IMR-90 (cell line): Measurements from ENCODE around the gene TFAP2E. TPM values are rescaled to one million over a fixed set of nuclear protein-coding genes. Genes with fewer than 3 reads are reported as not detected.

Experiments used
- ATAC-seq: fragments of 200-7000 bp; cut with Tn5 transposase; 2 replicates; pipeline ENCODE4 v1.9.1; 2020; ENCODE audit warnings: low read depth, mild to moderate bottlenecking, moderate library complexity
- BruUV-seq: library from RNA; stranded (reverse); fragments of 400-500 nt; replicated peaks from 2 replicates; lab custom pipeline; 2021; lab: Mats Ljungman, UMichigan
- CTCF ChIA-PET: fragments of 300-600 bp; formaldehyde crosslinking; extraction: SDS; loops from one replicate; lab custom pipeline; 2021; ENCODE audit warnings: antibody characterized with exemption; lab: Yijun Ruan, JAX
- POLR2A ChIA-PET: fragments of 300-600 bp; sonication (Branson Sonifier 250); formaldehyde crosslinking; loops from one replicate; lab custom pipeline; 2022; ENCODE audit warnings: antibody characterized with exemption; ENCODE audit not compliant: unreplicated experiment; lab: Charles Lee
- DNase-seq: peaks from one replicate; pipeline ENCODE4 v3.0.0; 2013
- H2AFZ ChIP-seq: replicated peaks from 2 replicates; pipeline ENCODE3; 2013; ENCODE audit warnings: low read length, mild to moderate bottlenecking; ENCODE audit not compliant: poor library complexity
- H2AK5ac ChIP-seq: 2 replicates; pipeline ENCODE4 v1.6.1; 2013; ENCODE audit warnings: low read depth, low read length, inconsistent platforms
- H2AK9ac ChIP-seq: replicated peaks from 2 replicates; pipeline ENCODE3; 2013; ENCODE audit warnings: mild to moderate bottlenecking, low read depth, low read length, moderate library complexity; ENCODE audit not compliant: poor library complexity
- H2BK120ac ChIP-seq: 2 replicates; pipeline ENCODE4 v1.6.1; 2013; ENCODE audit warnings: low read depth, low read length, inconsistent platforms
- H2BK15ac ChIP-seq: 3 replicates; pipeline ENCODE4 v1.6.1; 2013; ENCODE audit warnings: low read depth, low read length, inconsistent platforms
- H2BK20ac ChIP-seq: 2 replicates; pipeline ENCODE4 v1.6.1; 2013; ENCODE audit warnings: low read depth, mild to moderate bottlenecking, inconsistent platforms, low read length, moderate library complexity
- H2BK5ac ChIP-seq: 2 replicates; pipeline ENCODE4 v1.6.1; 2013; ENCODE audit warnings: mild to moderate bottlenecking, low read depth, low read length, inconsistent platforms; ENCODE audit not compliant: poor library complexity, severe bottlenecking
- H3K14ac ChIP-seq: replicated peaks from 2 replicates; pipeline ENCODE4 v1.6.1; 2013; ENCODE audit warnings: low read depth, low read length, inconsistent platforms
- H3K18ac ChIP-seq: 2 replicates; pipeline ENCODE4 v1.6.1; 2013; ENCODE audit warnings: low read depth, low read length, control low read depth
- H3K23ac ChIP-seq: 2 replicates; pipeline ENCODE4 v1.6.1; 2013; ENCODE audit warnings: low read depth, low read length, inconsistent platforms
- H3K27ac ChIP-seq: 2 replicates; pipeline ENCODE4 v1.5.1; 2013; ENCODE audit warnings: mild to moderate bottlenecking, control low read depth, low read length; ENCODE audit not compliant: insufficient read depth
- H3K27me3 ChIP-seq: 2 replicates; pipeline ENCODE4 v1.6.1; 2013; ENCODE audit warnings: low read length; ENCODE audit not compliant: control insufficient read depth, insufficient read depth
- H3K36me3 ChIP-seq: 2 replicates; pipeline ENCODE4 v1.6.1; 2013; ENCODE audit warnings: low read length, mixed read lengths; ENCODE audit not compliant: control insufficient read depth, insufficient read depth
- H3K4ac ChIP-seq: 2 replicates; pipeline ENCODE4 v1.6.1; 2013; ENCODE audit warnings: low read depth, low read length, inconsistent platforms
- H3K4me1 ChIP-seq: 2 replicates; pipeline ENCODE4 v1.6.1; 2013; ENCODE audit warnings: low read length, mixed read lengths; ENCODE audit not compliant: control insufficient read depth, insufficient read depth
- H3K4me2 ChIP-seq: 2 replicates; pipeline ENCODE4 v1.6.1; 2013; ENCODE audit warnings: low read depth, mild to moderate bottlenecking, control low read depth, low read length, moderate library complexity
- H3K4me3 ChIP-seq: 2 replicates; pipeline ENCODE4 v1.5.1; 2013; ENCODE audit warnings: low read depth, mild to moderate bottlenecking, control low read depth, low read length, moderate library complexity; ENCODE audit not compliant: insufficient read depth
- H3K56ac ChIP-seq: 2 replicates; pipeline ENCODE4 v1.6.1; 2013; ENCODE audit warnings: low read length, inconsistent platforms; ENCODE audit not compliant: insufficient read depth; ENCODE audit errors: extremely low read depth
- H3K79me1 ChIP-seq, 2 experiments: 2 replicates each; pipeline ENCODE4 v1.6.1; 2013; ENCODE audit warnings: low read length in 2 of 2, inconsistent platforms in 1 of 2, low read depth in 1 of 2
- H3K9ac ChIP-seq: 2 replicates; pipeline ENCODE4 v1.6.1; 2013; ENCODE audit warnings: low read depth, low read length, control low read depth
- H3K9me1 ChIP-seq: 2 replicates; pipeline ENCODE4 v1.6.1; 2013; ENCODE audit warnings: low read length, inconsistent platforms; ENCODE audit not compliant: insufficient read depth
- H3K9me3 ChIP-seq: 2 replicates; pipeline ENCODE4 v1.6.1; 2013; ENCODE audit warnings: low read length; ENCODE audit not compliant: control insufficient read depth, insufficient read depth
- H4K20me1 ChIP-seq: 2 replicates; pipeline ENCODE4 v1.6.1; 2013; ENCODE audit warnings: low read length, inconsistent platforms; ENCODE audit not compliant: insufficient read depth
- H4K5ac ChIP-seq: 2 replicates; pipeline ENCODE4 v1.6.1; 2013; ENCODE audit warnings: mild to moderate bottlenecking, low read depth, low read length, control low read depth
- H4K8ac ChIP-seq, 2 experiments: 2 replicates each; pipeline ENCODE4 v1.6.1; 2013; ENCODE audit warnings: low read depth in 2 of 2, low read length in 2 of 2, control low read depth in 1 of 2, inconsistent platforms in 1 of 2
- H4K91ac ChIP-seq: 2 replicates; pipeline ENCODE4 v1.6.1; 2013; ENCODE audit warnings: low read depth, low read length, inconsistent platforms; ENCODE audit not compliant: insufficient read depth
- BHLHE40 ChIP-seq: fragments of 150-350 bp; IDR thresholded peaks from 2 replicates; pipeline ENCODE4 v1.6.1; 2016; ENCODE audit warnings: mild to moderate bottlenecking, low read depth, low read length
- CEBPB ChIP-seq: IDR thresholded peaks from 2 replicates; pipeline ENCODE4 v1.6.1; 2012; ENCODE audit warnings: low read depth, low read length, improper control_type of control experiment
- CHD1 ChIP-seq: IDR thresholded peaks from 2 replicates; pipeline ENCODE4 v1.6.1; 2012; ENCODE audit warnings: low read depth, low read length, improper control_type of control experiment
- CTCF ChIP-seq: conservative IDR thresholded peaks from 2 replicates; pipeline ENCODE4 v1.5.1; 2012; ENCODE audit warnings: mild to moderate bottlenecking, low read depth, low read length, improper control_type of control experiment
- MAZ ChIP-seq: IDR thresholded peaks from 2 replicates; pipeline ENCODE4 v1.6.1; 2012; ENCODE audit warnings: low read depth, mild to moderate bottlenecking, low read length, improper control_type of control experiment, moderate library complexity, borderline replicate concordance
- MXI1 ChIP-seq: IDR thresholded peaks from 2 replicates; pipeline ENCODE4 v1.6.1; 2012; ENCODE audit warnings: low read depth, mild to moderate bottlenecking, low read length, moderate library complexity, borderline replicate concordance
- NFE2L2 ChIP-seq: fragments of 150-350 bp; IDR thresholded peaks from 2 replicates; pipeline ENCODE4 v1.6.1; 2016; ENCODE audit warnings: low read depth, mild to moderate bottlenecking, low read length
- POLR2A ChIP-seq: IDR thresholded peaks from 2 replicates; pipeline ENCODE4 v1.6.1; 2012; ENCODE audit warnings: mild to moderate bottlenecking, low read depth, low read length
- RAD21 ChIP-seq: IDR thresholded peaks from 2 replicates; pipeline ENCODE4 v1.6.1; 2012; ENCODE audit warnings: low read length, improper control_type of control experiment
- RFX5 ChIP-seq: IDR thresholded peaks from 2 replicates; pipeline ENCODE4 v1.8.0; 2012; ENCODE audit warnings: low read depth, mild to moderate bottlenecking, low read length, moderate library complexity
- SMC3 ChIP-seq: fragments of 150-350 bp; IDR thresholded peaks from 2 replicates; pipeline ENCODE4 v1.6.1; 2016; ENCODE audit warnings: low read depth, mild to moderate bottlenecking, antibody characterized with exemption, low read length, moderate library complexity
- WGBS, 2 experiments: methylation state at CpG; one replicate each; pipeline versions ENCODE4 v1.1.5 to v1.1.7; 2013; ENCODE audit warnings: missing lambda C conversion rate in 2 of 2; ENCODE audit not compliant: insufficient read length in 1 of 2; ENCODE audit errors: extremely low coverage in 2 of 2; 5-methylcytosine and 5-hydroxymethylcytosine counted together
- dilution Hi-C: fragments of 300-500 bp; cut with HindIII; formaldehyde crosslinking; loops from one replicate; pipeline ENCODE4 v1.14.3; 2018; ENCODE audit warnings: low sequenced_read_pairs; ENCODE audit not compliant: unreplicated experiment
- in situ Hi-C: fragments of 300-500 bp; cut with MboI; formaldehyde crosslinking; loops from 3 replicates; pipeline ENCODE4 v1.14.3; 2019; ENCODE audit warnings: low sequenced_read_pairs, inconsistent platforms, mixed read lengths
- intact Hi-C: fragments of 100-400 bp; cut with micrococcal nuclease; formaldehyde crosslinking; loops from 2 replicates; pipeline ENCODE4 v1.10.0; 2022
- polyA plus RNA-seq, 3 experiments: library from polyadenylated mRNA; depleted of rRNA; stranded (reverse); fragments of >200 nt; gene quantifications; 2 replicates each; pipeline ENCODE4 v1.2.3, GENCODE V29; 2012; ENCODE audit warnings: low replicate concordance in 1 of 3
- total RNA-seq: library from RNA; depleted of rRNA; stranded (reverse); fragments of >200 nt; gene quantifications from 2 replicates; pipeline ENCODE4 v1.2.3, GENCODE V29; 2012
- TF ChIP-seq, protein P1 (sequence below): fragments of 150-350 bp; IDR thresholded peaks from 2 replicates; pipeline ENCODE4 v1.6.1; 2017; ENCODE audit warnings: mild to moderate bottlenecking, antibody characterized with exemption, low read length, low read depth

Gene TFAP2E
- total and polyA plus RNA-seq, 2 of the 4 experiments (the other 2 are of a cell fraction), result under 0.01 to 0.19 TPM

DNA sequence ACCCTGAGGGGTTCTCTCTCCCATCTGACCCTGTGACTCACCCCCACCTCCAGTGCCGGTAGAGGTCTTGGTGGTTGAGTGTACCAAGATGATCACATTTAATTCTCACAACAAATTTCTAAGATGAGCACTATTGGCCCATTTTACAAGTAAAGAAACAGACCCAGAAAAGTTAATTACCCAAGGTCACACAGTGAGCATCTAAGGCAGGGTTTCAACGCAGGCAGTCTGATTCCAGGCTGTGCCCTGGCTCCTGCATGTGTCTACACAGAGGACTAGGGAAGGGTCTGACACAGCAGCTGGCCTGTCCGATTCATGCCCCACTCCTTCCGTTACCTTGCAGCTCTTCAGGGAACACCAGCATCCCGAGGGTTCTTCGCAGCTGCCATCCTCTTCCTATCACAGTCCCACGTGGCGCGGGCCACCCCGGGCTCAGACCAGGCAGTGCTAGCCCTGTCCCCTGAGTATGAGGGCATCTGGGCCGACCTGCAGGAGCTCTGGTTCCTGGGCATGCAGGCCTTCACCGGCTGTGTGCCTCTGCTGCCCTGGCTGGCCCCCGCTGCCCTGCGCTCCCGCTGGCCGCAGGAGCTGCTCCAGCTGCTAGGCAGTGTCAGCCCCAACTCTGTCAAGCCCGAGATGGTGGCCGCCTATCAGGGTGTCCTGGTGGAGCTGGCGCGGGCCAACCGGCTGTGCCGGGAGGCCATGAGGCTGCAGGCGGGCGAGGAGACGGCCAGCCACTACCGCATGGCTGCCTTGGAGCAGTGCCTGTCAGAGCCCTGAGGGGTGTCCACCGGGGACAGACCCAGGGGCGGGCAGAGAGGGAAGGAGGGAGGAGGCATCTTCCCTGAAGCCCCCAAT lies 8.0 kb upstream of the TFAP2E start:
- no peaks in the 10 kb centered on the region for H3K9me1 ChIP-seq
- H2AK9ac ChIP-seq, result no peak overlapping the region
- no peak overlapping the region for H2BK15ac ChIP-seq
- ChIA-PET CTCF (interaction anchor here (0.6 to 1.7 kb wide), 6 partner anchors 10 to 162 kb away, joined by 3 to 21 read pairs (median 4); no protein-coding TSS in a partner anchor), POLR2A (interaction anchor here (0.6 kb wide), 2 partner anchors 12 to 176 kb away, joined by 3 to 8 read pairs; no protein-coding TSS in a partner anchor)
- DNase-seq (no peak), ATAC-seq (no peak)
- H3K9me3 ChIP-seq, result no peaks in the 10 kb centered on the region
- no peak for TF ChIP-seq NFE2L2
- no peak for TF ChIP-seq POLR2A
- TF ChIP-seq CHD1, result no peak
- TF ChIP-seq, protein P1, sequence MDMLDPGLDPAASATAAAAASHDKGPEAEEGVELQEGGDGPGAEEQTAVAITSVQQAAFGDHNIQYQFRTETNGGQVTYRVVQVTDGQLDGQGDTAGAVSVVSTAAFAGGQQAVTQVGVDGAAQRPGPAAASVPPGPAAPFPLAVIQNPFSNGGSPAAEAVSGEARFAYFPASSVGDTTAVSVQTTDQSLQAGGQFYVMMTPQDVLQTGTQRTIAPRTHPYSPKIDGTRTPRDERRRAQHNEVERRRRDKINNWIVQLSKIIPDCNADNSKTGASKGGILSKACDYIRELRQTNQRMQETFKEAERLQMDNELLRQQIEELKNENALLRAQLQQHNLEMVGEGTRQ, result no peak
- no peak for TF ChIP-seq BHLHE40
- TF ChIP-seq MAZ, result no peak
- TF ChIP-seq RAD21, result no peak
- TF ChIP-seq CTCF, result no peak
- TF ChIP-seq MXI1, result no peak
- no peak for TF ChIP-seq SMC3
- no peak for TF ChIP-seq CEBPB
- no peak for TF ChIP-seq RFX5
- no peak overlapping the region for H2AK5ac ChIP-seq
- no peak overlapping the region for H3K4me3 ChIP-seq
- no peaks in the 10 kb centered on the region for H3K27me3 ChIP-seq
- no peak overlapping the region for H3K14ac ChIP-seq
- H4K5ac ChIP-seq, result no peak overlapping the region
- H3K4me2 ChIP-seq, result no peak overlapping the region
- H4K8ac ChIP-seq, result no peak overlapping the region
- dilution Hi-C loops, result no loop called here
- peaks cover 2 to 15% of the 10 kb centered on the region in 2 experiments; a peak in 1 of 4 replicates for H3K79me1 ChIP-seq
- no peak overlapping the region for H2AFZ ChIP-seq
- H2BK20ac ChIP-seq, result no peak overlapping the region
- H2BK120ac ChIP-seq, result no peak overlapping the region
- H3K56ac ChIP-seq, result no peak overlapping the region
- no peak overlapping the region for H2BK5ac ChIP-seq
- H4K91ac ChIP-seq, result no peak overlapping the region
- no peak overlapping the region for H3K4ac ChIP-seq
- H3K27ac ChIP-seq, result no peak overlapping the region
- no peak overlapping the region for H3K18ac ChIP-seq
- intact Hi-C loops, result loop anchor here (1.0 kb wide), 1 partner anchor 114 kb away; no protein-coding TSS in a partner anchor
- no peak overlapping the region for H3K9ac ChIP-seq
- in situ Hi-C loops, result loop anchor here (5.0 to 10.0 kb wide), 3 partner anchors 113 to 370 kb away; partner anchors contain the start of gene SFPQ
- WGBS, 2 experiments, result 97% methylated on average over 5 of the region's 28 CpGs; no CpG with 5 or more reads in 1 of the 2 experiments
- H4K20me1 ChIP-seq, result peaks cover 32% of the 10 kb centered on the region
- BruUV-seq, result no TSS peak
- no peak overlapping the region for H3K23ac ChIP-seq
- H3K4me1 ChIP-seq, result no peaks in the 10 kb centered on the region; the same call in 1 of the 2 replicates
- peaks cover 41% of the 10 kb centered on the region for H3K36me3 ChIP-seq
